ENCODE results near the gene ASIP. TPM values are rescaled to one million over a fixed set of nuclear protein-coding genes. Genes with fewer than 3 reads are reported as not detected.

The ASIP gene
- total and polyA plus RNA-seq, 2 of the 13 experiments (the other 11 are each of a cell fraction or from before 2014, with no cell fraction given): not detected

DNA sequence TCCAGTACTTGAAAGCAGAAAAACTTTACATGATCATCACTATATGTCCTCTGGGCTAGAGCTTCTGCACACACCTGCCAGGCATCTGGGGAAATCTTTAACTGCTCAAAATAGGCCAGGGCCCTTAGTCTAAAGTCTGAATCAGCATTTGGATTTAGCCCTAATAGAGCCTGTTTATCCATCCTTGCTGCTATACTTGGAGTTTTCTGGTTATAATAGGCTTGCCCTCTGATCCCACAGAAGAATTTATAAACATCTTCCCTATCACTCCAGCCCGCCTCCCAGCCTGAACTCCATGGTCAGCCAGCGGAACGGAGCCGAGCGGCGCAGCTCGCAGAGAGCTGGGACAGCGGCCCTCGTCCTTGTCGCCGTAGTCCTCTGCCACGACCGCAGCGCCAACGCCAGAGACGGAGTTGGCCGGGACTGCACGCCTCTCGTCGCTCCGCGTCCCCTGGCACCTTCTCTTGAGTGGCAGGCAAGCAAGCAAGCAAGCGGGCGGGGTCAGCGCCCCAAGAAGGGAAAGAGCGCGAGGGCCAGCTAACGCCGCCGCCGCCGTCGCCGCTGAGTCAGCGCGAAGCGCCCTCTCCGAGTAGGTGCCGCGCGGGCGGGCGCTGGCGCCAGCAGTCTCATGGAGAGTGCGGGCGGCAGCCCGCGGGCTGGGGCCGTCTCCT lies 25.4 kb upstream of the ASIP start (continued):
- TF ChIP-seq MBNL3 (CRISPR knock-in tag; conservative IDR thresholded peaks at IDR 0.05) (no peak), PTBP1 (IDR thresholded peaks at IDR 0.05; ENCODE audit: low read depth, low read length, poor library complexity, severe bottlenecking) (no peak), ZNF629 (CRISPR knock-in tag; conservative IDR thresholded peaks at IDR 0.05) (no peak), TOE1 (CRISPR knock-in tag; IDR thresholded peaks at IDR 0.05) (0 out of 2 replicates have a peak, but pooled peaks have one; percentile 69), ZNF33A (CRISPR knock-in tag; IDR thresholded peaks at IDR 0.05; ENCODE audit: borderline replicate concordance) (no peak), ZFP62 (CRISPR knock-in tag; IDR thresholded peaks at IDR 0.05) (no peak), ZNF335 (CRISPR knock-in tag; IDR thresholded peaks at IDR 0.05) (no peak), YEATS2 (CRISPR knock-in tag; IDR thresholded peaks at IDR 0.05; ENCODE audit: borderline replicate concordance) (peak; percentile 77; the same call in 1 of the 2 replicates), ZNF234 (CRISPR knock-in tag; conservative IDR thresholded peaks at IDR 0.05) (no peak), ZNF451 (CRISPR knock-in tag; IDR thresholded peaks at IDR 0.05) (peak; percentile 92), ZNF605 (CRISPR knock-in tag; IDR thresholded peaks at IDR 0.05) (peak; percentile 73; the same call in 1 of the 2 replicates), HNRNPH1 (optimal IDR thresholded peaks at IDR 0.05; ENCODE audit: low read depth, low read length) (no peak), AKNA (CRISPR knock-in tag; IDR thresholded peaks at IDR 0.05; ENCODE audit: borderline replicate concordance) (no peak), ZNF460 (CRISPR knock-in tag; IDR thresholded peaks at IDR 0.05; ENCODE audit: borderline replicate concordance) (no peak), SETDB1 (CRISPR knock-in tag; IDR thresholded peaks at IDR 0.05; ENCODE audit: borderline replicate concordance) (no peak), HDAC6 (IDR thresholded peaks at IDR 0.05; ENCODE audit: low read depth, low read length) (no peak), SYNCRIP (IDR thresholded peaks at IDR 0.05; ENCODE audit: insufficient read depth, low read depth, low read length) (no peak)
- TF ChIP-seq, protein P1, sequence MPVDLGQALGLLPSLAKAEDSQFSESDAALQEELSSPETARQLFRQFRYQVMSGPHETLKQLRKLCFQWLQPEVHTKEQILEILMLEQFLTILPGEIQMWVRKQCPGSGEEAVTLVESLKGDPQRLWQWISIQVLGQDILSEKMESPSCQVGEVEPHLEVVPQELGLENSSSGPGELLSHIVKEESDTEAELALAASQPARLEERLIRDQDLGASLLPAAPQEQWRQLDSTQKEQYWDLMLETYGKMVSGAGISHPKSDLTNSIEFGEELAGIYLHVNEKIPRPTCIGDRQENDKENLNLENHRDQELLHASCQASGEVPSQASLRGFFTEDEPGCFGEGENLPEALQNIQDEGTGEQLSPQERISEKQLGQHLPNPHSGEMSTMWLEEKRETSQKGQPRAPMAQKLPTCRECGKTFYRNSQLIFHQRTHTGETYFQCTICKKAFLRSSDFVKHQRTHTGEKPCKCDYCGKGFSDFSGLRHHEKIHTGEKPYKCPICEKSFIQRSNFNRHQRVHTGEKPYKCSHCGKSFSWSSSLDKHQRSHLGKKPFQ (CRISPR knock-in tag; IDR thresholded peaks at IDR 0.05; ENCODE audit: insufficient replicate concordance): no peak
- TF ChIP-seq, protein P2, sequence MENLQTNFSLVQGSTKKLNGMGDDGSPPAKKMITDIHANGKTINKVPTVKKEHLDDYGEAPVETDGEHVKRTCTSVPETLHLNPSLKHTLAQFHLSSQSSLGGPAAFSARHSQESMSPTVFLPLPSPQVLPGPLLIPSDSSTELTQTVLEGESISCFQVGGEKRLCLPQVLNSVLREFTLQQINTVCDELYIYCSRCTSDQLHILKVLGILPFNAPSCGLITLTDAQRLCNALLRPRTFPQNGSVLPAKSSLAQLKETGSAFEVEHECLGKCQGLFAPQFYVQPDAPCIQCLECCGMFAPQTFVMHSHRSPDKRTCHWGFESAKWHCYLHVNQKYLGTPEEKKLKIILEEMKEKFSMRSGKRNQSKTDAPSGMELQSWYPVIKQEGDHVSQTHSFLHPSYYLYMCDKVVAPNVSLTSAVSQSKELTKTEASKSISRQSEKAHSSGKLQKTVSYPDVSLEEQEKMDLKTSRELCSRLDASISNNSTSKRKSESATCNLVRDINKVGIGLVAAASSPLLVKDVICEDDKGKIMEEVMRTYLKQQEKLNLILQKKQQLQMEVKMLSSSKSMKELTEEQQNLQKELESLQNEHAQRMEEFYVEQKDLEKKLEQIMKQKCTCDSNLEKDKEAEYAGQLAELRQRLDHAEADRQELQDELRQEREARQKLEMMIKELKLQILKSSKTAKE (CRISPR knock-in tag; IDR thresholded peaks at IDR 0.05; ENCODE audit: borderline replicate concordance): peak; percentile 63; the same call in 1 of the 2 replicates
- TF ChIP-seq, protein P3, sequence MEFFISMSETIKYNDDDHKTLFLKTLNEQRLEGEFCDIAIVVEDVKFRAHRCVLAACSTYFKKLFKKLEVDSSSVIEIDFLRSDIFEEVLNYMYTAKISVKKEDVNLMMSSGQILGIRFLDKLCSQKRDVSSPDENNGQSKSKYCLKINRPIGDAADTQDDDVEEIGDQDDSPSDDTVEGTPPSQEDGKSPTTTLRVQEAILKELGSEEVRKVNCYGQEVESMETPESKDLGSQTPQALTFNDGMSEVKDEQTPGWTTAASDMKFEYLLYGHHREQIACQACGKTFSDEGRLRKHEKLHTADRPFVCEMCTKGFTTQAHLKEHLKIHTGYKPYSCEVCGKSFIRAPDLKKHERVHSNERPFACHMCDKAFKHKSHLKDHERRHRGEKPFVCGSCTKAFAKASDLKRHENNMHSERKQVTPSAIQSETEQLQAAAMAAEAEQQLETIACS (CRISPR knock-in tag; IDR thresholded peaks at IDR 0.05): no peak

All from HepG2 (cell line).